SK-N-SH (cell line): ENCODE results near the gene PBRM1. TPM values are rescaled to one million over a fixed set of nuclear protein-coding genes. Genes with fewer than 3 reads are reported as not detected.

ENCODE experiments used
- CTCF ChIA-PET: fragments of 300-600, 350-600 bp; formaldehyde crosslinking; extraction: SDS; loops from one replicate; lab custom pipeline; 2021; lab: Yijun Ruan, JAX
- POLR2A ChIA-PET: fragments of 350-600 bp; sonication (Branson Sonifier 250); formaldehyde crosslinking; extraction: SDS; loops from one replicate; lab custom pipeline; 2020; ENCODE audit warnings: antibody characterized with exemption, inconsistent platforms; lab: Yijun Ruan, JAX
- DNase-seq: peaks from one replicate; pipeline ENCODE4 v3.0.0; 2012
- H2AFZ ChIP-seq: fragments of 200-600 bp; sonication (generic); 2 replicates; pipeline ENCODE4 v1.8.1; 2016; ENCODE audit warnings: antibody characterized with exemption, mild to moderate bottlenecking, low read depth
- H3F3A ChIP-seq: fragments of 200-600 bp; sonication (generic); replicated peaks from 2 replicates; pipeline ENCODE3; 2016; ENCODE audit warnings: antibody characterized with exemption, mild to moderate bottlenecking; ENCODE audit not compliant: insufficient read depth
- H3K27ac ChIP-seq, 2 experiments: fragments of 200-500 bp in 1 of 2; fragments of 200-600 bp in 1 of 2; sonication (Bioruptor generic) in 1 of 2; sonication (generic), shearing (Covaris generic) in 1 of 2; 2 replicates each; pipeline versions ENCODE4 v1.5.1 to v1.6.1; 2014 to 2016; ENCODE audit warnings: low read depth in 2 of 2, inconsistent platforms in 1 of 2, low read length in 1 of 2, mild to moderate bottlenecking in 1 of 2, mixed read lengths in 1 of 2
- H3K27me3 ChIP-seq: fragments of 200-600 bp; sonication (generic), shearing (Covaris generic); 2 replicates; pipeline ENCODE4 v1.6.1; 2016; ENCODE audit warnings: mixed run types; ENCODE audit not compliant: insufficient read depth
- H3K36me3 ChIP-seq, 2 experiments: fragments of 200-500 bp in 1 of 2; fragments of 200-600 bp in 1 of 2; sonication (Bioruptor generic) in 1 of 2; sonication (generic) in 1 of 2; replicated peaks in 1 of 2; 2 replicates each; pipeline versions ENCODE3 to v1.5.1; 2014 to 2016; ENCODE audit warnings: low read length in 1 of 2, mild to moderate bottlenecking in 1 of 2; ENCODE audit not compliant: insufficient read depth in 2 of 2, control insufficient read depth in 1 of 2
- H3K4me1 ChIP-seq, 2 experiments: fragments of 200-500 bp in 1 of 2; fragments of 200-600 bp in 1 of 2; sonication (Bioruptor generic) in 1 of 2; sonication (generic), shearing (Covaris generic) in 1 of 2; 2 replicates each; pipeline versions ENCODE4 v1.5.1 to v1.6.1; 2014 to 2016; ENCODE audit warnings: low read depth in 1 of 2, low read length in 1 of 2, mixed run types in 1 of 2; ENCODE audit not compliant: insufficient read depth in 2 of 2, control insufficient read depth in 1 of 2
- H3K4me2 ChIP-seq: fragments of 200-600 bp; sonication (generic), shearing (Covaris generic); 2 replicates; pipeline ENCODE4 v1.6.1; 2017; ENCODE audit warnings: mixed run types
- H3K4me3 ChIP-seq, 2 experiments: fragments of 200-500 bp in 1 of 2; fragments of 200-600 bp in 1 of 2; sonication (Bioruptor generic) in 1 of 2; sonication (generic), shearing (Covaris generic) in 1 of 2; 2 replicates each; pipeline versions ENCODE4 v1.5.1 to v1.8.1; 2014 to 2016; ENCODE audit warnings: low read depth in 2 of 2, inconsistent platforms in 1 of 2, low read length in 1 of 2, mild to moderate bottlenecking in 1 of 2, mixed read lengths in 1 of 2, moderate library complexity in 1 of 2
- H3K79me2 ChIP-seq: fragments of 200-600 bp; sonication (generic); 2 replicates; pipeline ENCODE4 v1.8.1; 2017; ENCODE audit warnings: mild to moderate bottlenecking; ENCODE audit not compliant: insufficient read depth
- H3K9ac ChIP-seq: fragments of 200-600 bp; sonication (generic); 2 replicates; pipeline ENCODE4 v1.6.1; 2017; ENCODE audit warnings: mixed run types
- H3K9me2 ChIP-seq: fragments of 200-600 bp; sonication (generic); 2 replicates; pipeline ENCODE4 v1.6.1; 2017; ENCODE audit warnings: mixed run types
- H3K9me3 ChIP-seq: fragments of 200-600 bp; sonication (generic); 2 replicates; pipeline ENCODE4 v1.6.1; 2017; ENCODE audit warnings: mixed run types, mild to moderate bottlenecking, moderate library complexity
- H4K20me1 ChIP-seq: fragments of 200-600 bp; sonication (generic); 2 replicates; pipeline ENCODE4 v1.6.1; 2017; ENCODE audit warnings: mild to moderate bottlenecking, mixed run types; ENCODE audit not compliant: insufficient read depth
- ELF1 ChIP-seq: IDR thresholded peaks from 2 replicates; pipeline ENCODE4 v1.4.0; 2012
- FOXM1 ChIP-seq: IDR thresholded peaks from 2 replicates; pipeline ENCODE4 v1.4.0; 2012; ENCODE audit warnings: low read depth, mild to moderate bottlenecking
- GATA2 ChIP-seq: sonication (generic); formaldehyde crosslinking; IDR thresholded peaks from 2 replicates; pipeline ENCODE4 v1.5.0; 2020; ENCODE audit warnings: mild to moderate bottlenecking, missing genetic modification reagents
- JUND ChIP-seq: IDR thresholded peaks from 2 replicates; pipeline ENCODE4 v1.4.0; 2012
- MAX ChIP-seq: IDR thresholded peaks from 2 replicates; pipeline ENCODE4 v1.4.0; 2012; ENCODE audit warnings: low read depth
- MEF2A ChIP-seq: IDR thresholded peaks from 2 replicates; pipeline ENCODE4 v1.4.0; 2012; ENCODE audit warnings: low read depth, borderline replicate concordance
- TCF12 ChIP-seq: IDR thresholded peaks from 2 replicates; pipeline ENCODE4 v1.4.0; 2012
- WGBS: methylation state at CpG from one replicate; pipeline ENCODE4 v1.1.6; 2017; ENCODE audit warnings: low lambda C conversion rate; 5-methylcytosine and 5-hydroxymethylcytosine counted together
- polyA plus RNA-seq, 3 experiments: library from polyadenylated mRNA; depleted of rRNA; stranded (reverse); fragments of >200 nt; gene quantifications; 2 replicates each; pipeline ENCODE4 v1.2.3, GENCODE V29; 2012
- TF ChIP-seq, protein P1 (sequence below): fragments of 150-350 bp; IDR thresholded peaks from 2 replicates; pipeline ENCODE4 v1.6.1; 2016; ENCODE audit warnings: mild to moderate bottlenecking, low read depth, low read length
- TF ChIP-seq, protein P2 (sequence below): fragments of 150-350 bp; IDR thresholded peaks from 2 replicates; pipeline ENCODE4 v1.6.1; 2017; ENCODE audit warnings: antibody characterized with exemption, low read length, low read depth, borderline replicate concordance

The PBRM1 gene
- polyA plus RNA-seq, 1 of the 3 experiments (the other 2 are of a cell fraction): 14.3 TPM

GRCh38 chr3:52561028-52561747 lies 124.5 kb downstream of the PBRM1 start:
- peaks cover 0 to 8% of the 10 kb centered on the region in 2 experiments; a peak in 2 of 4 replicates for H3K4me1 ChIP-seq
- no peaks in the 10 kb centered on the region for H3K9me3 ChIP-seq
- no peak for DNase-seq
- H2AFZ ChIP-seq: no peak overlapping the region
- peaks cover 5% of the 10 kb centered on the region; the same call in 1 of the 2 replicates for H3K79me2 ChIP-seq
- peaks cover 67 to 73% of the 10 kb centered on the region in 2 experiments for H3K36me3 ChIP-seq
- no peaks in the 10 kb centered on the region for H3K9me2 ChIP-seq
- CTCF ChIA-PET: interaction anchor here (1.1 to 1.2 kb wide), 2 partner anchors 15 to 114 kb away, joined by 3 to 4 read pairs; no protein-coding TSS in a partner anchor
- H3K27ac ChIP-seq: no peak overlapping the region; a peak in 1 of 4 replicates
- no peaks in the 10 kb centered on the region for H4K20me1 ChIP-seq
- no peaks in the 10 kb centered on the region for H3K27me3 ChIP-seq
- H3K4me2 ChIP-seq: no peak overlapping the region
- TF ChIP-seq TCF12 (no peak), MEF2A (no peak), JUND (no peak), FOXM1 (no peak), GATA2 (CRISPR knock-in tag) (no peak)
- TF ChIP-seq, protein P1, sequence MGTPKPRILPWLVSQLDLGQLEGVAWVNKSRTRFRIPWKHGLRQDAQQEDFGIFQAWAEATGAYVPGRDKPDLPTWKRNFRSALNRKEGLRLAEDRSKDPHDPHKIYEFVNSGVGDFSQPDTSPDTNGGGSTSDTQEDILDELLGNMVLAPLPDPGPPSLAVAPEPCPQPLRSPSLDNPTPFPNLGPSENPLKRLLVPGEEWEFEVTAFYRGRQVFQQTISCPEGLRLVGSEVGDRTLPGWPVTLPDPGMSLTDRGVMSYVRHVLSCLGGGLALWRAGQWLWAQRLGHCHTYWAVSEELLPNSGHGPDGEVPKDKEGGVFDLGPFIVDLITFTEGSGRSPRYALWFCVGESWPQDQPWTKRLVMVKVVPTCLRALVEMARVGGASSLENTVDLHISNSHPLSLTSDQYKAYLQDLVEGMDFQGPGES: no peak
- POLR2A ChIA-PET: no interaction called here
- H3K4me3 ChIP-seq: no peak overlapping the region
- H3K9ac ChIP-seq: no peak overlapping the region
- WGBS: 74% methylated on average over 4 of the region's 4 CpGs
- peaks cover 7% of the 10 kb centered on the region for H3F3A ChIP-seq

GRCh38 chr3:52558436-52558835 lies 127.3 kb downstream of the PBRM1 start:
- peaks cover 7% of the 10 kb centered on the region for H3F3A ChIP-seq
- WGBS: 95% methylated on average over 5 of the region's 5 CpGs
- TF ChIP-seq, protein P2, sequence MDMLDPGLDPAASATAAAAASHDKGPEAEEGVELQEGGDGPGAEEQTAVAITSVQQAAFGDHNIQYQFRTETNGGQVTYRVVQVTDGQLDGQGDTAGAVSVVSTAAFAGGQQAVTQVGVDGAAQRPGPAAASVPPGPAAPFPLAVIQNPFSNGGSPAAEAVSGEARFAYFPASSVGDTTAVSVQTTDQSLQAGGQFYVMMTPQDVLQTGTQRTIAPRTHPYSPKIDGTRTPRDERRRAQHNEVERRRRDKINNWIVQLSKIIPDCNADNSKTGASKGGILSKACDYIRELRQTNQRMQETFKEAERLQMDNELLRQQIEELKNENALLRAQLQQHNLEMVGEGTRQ: no peak
- no peak for TF ChIP-seq MAX
- no peak for TF ChIP-seq ELF1
- TF ChIP-seq, all 33 proteins: peak for 0
- Histone ChIP-seq H3K9me2 (no peaks in the 10 kb centered on the region), H3K4me2 (no peak overlapping the region), H3K4me3 (no peak overlapping the region), H3K79me2 (no peaks in the 10 kb centered on the region), H4K20me1 (0 out of 2 replicates have a peak, but pooled peaks cover 4% of the 10 kb centered on the region), H2AFZ (no peak overlapping the region), H3K9me3 (no peaks in the 10 kb centered on the region), H3K4me1 (peaks cover 7 to 8% of the 10 kb centered on the region in 2 experiments; a peak in 2 of 4 replicates), H3K9ac (no peak overlapping the region), H3K36me3 (peaks cover 73 to 78% of the 10 kb centered on the region in 2 experiments), H3K27ac (no peak overlapping the region), H3K27me3 (no peaks in the 10 kb centered on the region)
- ChIA-PET POLR2A (no interaction called here), CTCF (no interaction called here)
- DNase-seq: no peak
